ENCODE data around the gene MCM9. TPM values are rescaled to one million over a fixed set of nuclear protein-coding genes. Genes with fewer than 3 reads are reported as not detected.
"Not testable (repeated sequence)": the region's sequence is repeated elsewhere in the genome, so short reads cannot be mapped to it uniquely, and the experiment has no call there.

MCM9 gene
- polyA plus RNA-seq, 1 donor = 29.4 TPM

GRCh38 chr6:118768904-118769325 lies 166.0 kb downstream of the MCM9 start:
- DNase-seq = no peak

- no peak for DNase-seq
Measured at GRCh38 chr6:118768441-118768840, 166.5 kb downstream of the MCM9 start.

- not testable (repeated sequence) for DNase-seq
Measured at GRCh38 chr6:118765316-118765715, 169.6 kb downstream of the MCM9 start.

GRCh38 chr6:118764766-118765165 lies 170.2 kb downstream of the MCM9 start:
- DNase-seq = no peak

Other genes starting within 250 kb of the MCM9 start
- gene ASF1A, start 41.0 kb downstream of the MCM9 start, polyA plus RNA-seq (ENCODE audit: insufficient read length) = 41.0 TPM
- gene FAM184A, start 143.5 kb upstream of the MCM9 start, polyA plus RNA-seq (ENCODE audit: insufficient read length) = 16.1 TPM

Measured in left kidney (tissue), 2 donors.